ENCODE results near the gene COA3.

The COA3 gene

GRCh38 chr17:42748908-42749798 is 49.4 kb downstream of the COA3 start:
- no peak for DNase-seq

- no peak for DNase-seq
Observed at GRCh38 chr17:42748202-42748907, 50.1 kb downstream of the COA3 start.

Measured in DMS79 (cell line).